ENCODE data around the gene ARHGAP27. TPM values are rescaled to one million over a fixed set of nuclear protein-coding genes. Genes with fewer than 3 reads are reported as not detected.

The ARHGAP27 gene
- total and polyA plus RNA-seq, 2 of the 4 experiments (the other 2 are of a cell fraction) = under 0.01 to 0.89 TPM

DNA sequence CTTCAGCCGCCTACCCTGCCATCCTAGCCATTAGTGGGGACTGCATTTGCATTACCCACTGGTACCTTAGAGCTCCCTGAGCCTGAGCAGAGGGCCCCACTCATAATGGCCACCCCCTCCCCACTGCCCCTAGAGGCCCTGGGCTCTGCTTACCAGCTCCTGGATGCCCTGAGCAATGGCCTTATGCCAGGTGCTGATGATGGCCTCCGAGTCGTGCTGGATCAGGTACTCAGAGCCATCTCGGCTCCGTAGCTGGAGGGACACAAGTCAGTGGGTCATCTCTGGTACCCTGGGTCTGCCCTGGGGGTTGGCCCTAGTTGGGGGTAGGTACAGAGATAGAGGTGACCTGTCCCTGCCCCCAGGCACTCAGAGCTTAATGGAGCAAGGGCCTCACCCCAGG lies 34.9 kb downstream of the ARHGAP27 start:
- Histone ChIP-seq H3K14ac (replicated peaks; ENCODE audit: low read depth, low read length) (no peak overlapping the region), H3K9me1 (ENCODE audit: insufficient read depth, low read length) (no peaks in the 10 kb centered on the region), H3K4me3 (ENCODE audit: insufficient read depth, low read depth, low read length) (no peak overlapping the region), H3K4me2 (ENCODE audit: low read depth, low read length) (no peak overlapping the region), H3K27ac (ENCODE audit: insufficient read depth, low read length) (no peak overlapping the region), H3K23ac (ENCODE audit: low read depth, low read length) (no peak overlapping the region), H2BK120ac (ENCODE audit: low read depth, low read length) (no peak overlapping the region), H3K18ac (ENCODE audit: low read depth, low read length) (no peak overlapping the region), H4K8ac (ENCODE audit: low read depth in 2 of 2, low read length in 2 of 2) (no peak overlapping the region), H2AK5ac (ENCODE audit: low read depth, low read length) (no peak overlapping the region), H3K27me3 (ENCODE audit: control insufficient read depth, insufficient read depth, low read length) (peaks cover 14% of the 10 kb centered on the region), H3K9me3 (ENCODE audit: control insufficient read depth, insufficient read depth, low read length) (no peaks in the 10 kb centered on the region), H3K36me3 (ENCODE audit: control insufficient read depth, insufficient read depth, low read length) (no peaks in the 10 kb centered on the region), H2BK20ac (ENCODE audit: low read depth, low read length) (no peak overlapping the region), H3K4me1 (ENCODE audit: control insufficient read depth, insufficient read depth, low read length) (peaks cover 5% of the 10 kb centered on the region), H2BK15ac (ENCODE audit: low read depth, low read length) (no peak overlapping the region), H2AK9ac (replicated peaks; ENCODE audit: low read depth, low read length, poor library complexity) (no peak overlapping the region), H2AFZ (replicated peaks; ENCODE audit: low read length, poor library complexity) (no peak overlapping the region), H3K79me1 (ENCODE audit: low read depth in 1 of 2, low read length in 2 of 2) (no peaks in the 10 kb centered on the region), H4K5ac (ENCODE audit: low read depth, low read length) (no peak overlapping the region), H3K56ac (ENCODE audit: extremely low read depth, insufficient read depth, low read length) (no peak overlapping the region), H4K20me1 (ENCODE audit: insufficient read depth, low read length) (no peaks in the 10 kb centered on the region), H2BK5ac (ENCODE audit: low read depth, low read length, poor library complexity, severe bottlenecking) (no peak overlapping the region), H3K4ac (ENCODE audit: low read depth, low read length) (no peak overlapping the region), H3K9ac (ENCODE audit: low read depth, low read length) (no peak overlapping the region), H4K91ac (ENCODE audit: insufficient read depth, low read depth, low read length) (no peak overlapping the region)
- ATAC-seq (ENCODE audit: low read depth) (no peak), DNase-seq (no peak)
- in situ Hi-C loops (cut with MboI; ENCODE audit: low sequenced_read_pairs) = no loop called here
- ChIA-PET CTCF (interaction anchor here (1.5 kb wide), 1 partner anchor 13 kb away, joined by 3 read pairs; no protein-coding TSS in a partner anchor), POLR2A (ENCODE audit: unreplicated experiment) (no interaction called here)
- no TSS peak for BruUV-seq (replicated peaks)
- dilution Hi-C loops (cut with HindIII; ENCODE audit: low sequenced_read_pairs, unreplicated experiment) = no loop called here
- 91% methylated on average over 4 of the region's 5 CpGs; no CpG with 5 or more reads in 1 of the 2 experiments for whole genome bisulfite sequencing, 2 experiments (ENCODE audit: extremely low coverage in 2 of 2, insufficient read length in 1 of 2)
- TF ChIP-seq MAFK (IDR thresholded peaks at IDR 0.05; ENCODE audit: low read depth, low read length) = no peak
- no peak for TF ChIP-seq NFE2L2 (IDR thresholded peaks at IDR 0.05; ENCODE audit: low read depth, low read length)
- TF ChIP-seq, protein P1, sequence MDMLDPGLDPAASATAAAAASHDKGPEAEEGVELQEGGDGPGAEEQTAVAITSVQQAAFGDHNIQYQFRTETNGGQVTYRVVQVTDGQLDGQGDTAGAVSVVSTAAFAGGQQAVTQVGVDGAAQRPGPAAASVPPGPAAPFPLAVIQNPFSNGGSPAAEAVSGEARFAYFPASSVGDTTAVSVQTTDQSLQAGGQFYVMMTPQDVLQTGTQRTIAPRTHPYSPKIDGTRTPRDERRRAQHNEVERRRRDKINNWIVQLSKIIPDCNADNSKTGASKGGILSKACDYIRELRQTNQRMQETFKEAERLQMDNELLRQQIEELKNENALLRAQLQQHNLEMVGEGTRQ (IDR thresholded peaks at IDR 0.05; ENCODE audit: low read depth, low read length) = no peak
- TF ChIP-seq MXI1 (IDR thresholded peaks at IDR 0.05; ENCODE audit: borderline replicate concordance, low read depth, low read length) = no peak
- TF ChIP-seq, protein P2, sequence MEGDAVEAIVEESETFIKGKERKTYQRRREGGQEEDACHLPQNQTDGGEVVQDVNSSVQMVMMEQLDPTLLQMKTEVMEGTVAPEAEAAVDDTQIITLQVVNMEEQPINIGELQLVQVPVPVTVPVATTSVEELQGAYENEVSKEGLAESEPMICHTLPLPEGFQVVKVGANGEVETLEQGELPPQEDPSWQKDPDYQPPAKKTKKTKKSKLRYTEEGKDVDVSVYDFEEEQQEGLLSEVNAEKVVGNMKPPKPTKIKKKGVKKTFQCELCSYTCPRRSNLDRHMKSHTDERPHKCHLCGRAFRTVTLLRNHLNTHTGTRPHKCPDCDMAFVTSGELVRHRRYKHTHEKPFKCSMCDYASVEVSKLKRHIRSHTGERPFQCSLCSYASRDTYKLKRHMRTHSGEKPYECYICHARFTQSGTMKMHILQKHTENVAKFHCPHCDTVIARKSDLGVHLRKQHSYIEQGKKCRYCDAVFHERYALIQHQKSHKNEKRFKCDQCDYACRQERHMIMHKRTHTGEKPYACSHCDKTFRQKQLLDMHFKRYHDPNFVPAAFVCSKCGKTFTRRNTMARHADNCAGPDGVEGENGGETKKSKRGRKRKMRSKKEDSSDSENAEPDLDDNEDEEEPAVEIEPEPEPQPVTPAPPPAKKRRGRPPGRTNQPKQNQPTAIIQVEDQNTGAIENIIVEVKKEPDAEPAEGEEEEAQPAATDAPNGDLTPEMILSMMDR (conservative IDR thresholded peaks at IDR 0.05; ENCODE audit: low read depth, low read length) = no peak
- TF ChIP-seq CHD1 (IDR thresholded peaks at IDR 0.05; ENCODE audit: low read depth, low read length) = no peak
- TF ChIP-seq SMC3 (IDR thresholded peaks at IDR 0.05; ENCODE audit: low read depth, low read length) = no peak
- no peak for TF ChIP-seq BHLHE40 (IDR thresholded peaks at IDR 0.05; ENCODE audit: low read depth, low read length)
- no peak for TF ChIP-seq FOS (IDR thresholded peaks at IDR 0.05; ENCODE audit: low read depth, low read length)
- no peak for TF ChIP-seq POLR2A (IDR thresholded peaks at IDR 0.05; ENCODE audit: low read depth, low read length)
- TF ChIP-seq, protein P3, sequence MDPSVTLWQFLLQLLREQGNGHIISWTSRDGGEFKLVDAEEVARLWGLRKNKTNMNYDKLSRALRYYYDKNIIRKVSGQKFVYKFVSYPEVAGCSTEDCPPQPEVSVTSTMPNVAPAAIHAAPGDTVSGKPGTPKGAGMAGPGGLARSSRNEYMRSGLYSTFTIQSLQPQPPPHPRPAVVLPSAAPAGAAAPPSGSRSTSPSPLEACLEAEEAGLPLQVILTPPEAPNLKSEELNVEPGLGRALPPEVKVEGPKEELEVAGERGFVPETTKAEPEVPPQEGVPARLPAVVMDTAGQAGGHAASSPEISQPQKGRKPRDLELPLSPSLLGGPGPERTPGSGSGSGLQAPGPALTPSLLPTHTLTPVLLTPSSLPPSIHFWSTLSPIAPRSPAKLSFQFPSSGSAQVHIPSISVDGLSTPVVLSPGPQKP (IDR thresholded peaks at IDR 0.05; ENCODE audit: borderline replicate concordance, low read depth, low read length) = no peak
- no peak for TF ChIP-seq CEBPB (IDR thresholded peaks at IDR 0.05; ENCODE audit: low read depth, low read length)
- intact Hi-C loops (cut with micrococcal nuclease) = no loop called here

Data from IMR-90 (cell line).